Loucy (cell line): Measurements from ENCODE around the gene SRRM3.
"Not testable (repeated sequence)": the region's sequence is repeated elsewhere in the genome, so short reads cannot be mapped to it uniquely, and the experiment has no call there.

Experiments
- H2AFZ ChIP-seq: fragments of 200-600 bp; sonication (generic); 2 replicates; pipeline ENCODE4 v1.6.0; 2016; ENCODE audit warnings: antibody characterized with exemption, mild to moderate bottlenecking, low read length, moderate library complexity
- H3F3A ChIP-seq: fragments of 200-600 bp; 2 replicates; pipeline ENCODE4 v1.6.0; 2016; ENCODE audit warnings: antibody characterized with exemption, low read depth, mild to moderate bottlenecking
- H3K27me3 ChIP-seq: fragments of 200-600 bp; sonication (generic); 2 replicates; pipeline ENCODE4 v1.6.1; 2014; ENCODE audit warnings: low read length, mild to moderate bottlenecking; ENCODE audit not compliant: insufficient read depth, poor library complexity, severe bottlenecking
- H3K36me3 ChIP-seq: fragments of 200-600 bp; sonication (generic); 2 replicates; pipeline ENCODE4 v1.6.1; 2016; ENCODE audit warnings: low read length; ENCODE audit not compliant: insufficient read depth
- H3K4me1 ChIP-seq: fragments of 200-600 bp; sonication (generic); 2 replicates; pipeline ENCODE4 v1.5.1; 2014; ENCODE audit warnings: low read length, mild to moderate bottlenecking; ENCODE audit not compliant: insufficient read depth, poor library complexity, severe bottlenecking
- H3K4me2 ChIP-seq: fragments of 200-600 bp; sonication (generic); 2 replicates; pipeline ENCODE4 v1.6.0; 2014; ENCODE audit warnings: antibody characterized with exemption, low read length, low read depth, mild to moderate bottlenecking; ENCODE audit not compliant: poor library complexity, severe bottlenecking
- H3K4me3 ChIP-seq: fragments of 200-600 bp; sonication (generic); 2 replicates; pipeline ENCODE4 v1.5.1; 2014; ENCODE audit warnings: low read length, mild to moderate bottlenecking, mixed read lengths; ENCODE audit not compliant: poor library complexity, severe bottlenecking
- H3K79me2 ChIP-seq: fragments of 200-600 bp; sonication (generic); 2 replicates; pipeline ENCODE4 v1.6.1; 2014; ENCODE audit warnings: low read length; ENCODE audit not compliant: insufficient read depth
- H3K9ac ChIP-seq: fragments of 200-600 bp; sonication (generic); 2 replicates; pipeline ENCODE4 v1.6.0; 2014; ENCODE audit warnings: mild to moderate bottlenecking, low read depth, low read length, moderate library complexity; ENCODE audit not compliant: poor library complexity, severe bottlenecking
- H3K9me2 ChIP-seq: fragments of 200-600 bp; sonication (generic); replicated peaks from 2 replicates; pipeline ENCODE4 v1.6.1; 2016; ENCODE audit warnings: low read depth, low read length, mixed read lengths
- H3K9me3 ChIP-seq: fragments of 200-600 bp; sonication (generic); 2 replicates; pipeline ENCODE4 v1.6.1; 2014; ENCODE audit warnings: mild to moderate bottlenecking, antibody characterized with exemption, low read length, low read depth; ENCODE audit not compliant: insufficient read depth
- H4K20me1 ChIP-seq: fragments of 200-600 bp; sonication (generic); 2 replicates; pipeline ENCODE4 v1.6.0; 2014; ENCODE audit warnings: antibody characterized with exemption, low read length, mild to moderate bottlenecking; ENCODE audit not compliant: insufficient read depth, poor library complexity, severe bottlenecking
- CTCF ChIP-seq: fragments of 200-600 bp; sonication (generic); conservative IDR thresholded peaks from 2 replicates; pipeline ENCODE4 v1.5.1; 2014; ENCODE audit warnings: mild to moderate bottlenecking, antibody characterized with exemption, low read length
- EZH2phosphoT487 ChIP-seq: fragments of 200-600 bp; IDR thresholded peaks from 2 replicates; pipeline ENCODE4 v1.6.1; 2018; ENCODE audit warnings: antibody characterized with exemption, mild to moderate bottlenecking, moderate library complexity, borderline replicate concordance

Gene SRRM3

GRCh38 chr7:76332078-76332477 lies 130.4 kb downstream of the SRRM3 start:
- Histone ChIP-seq H3K27me3 (no peaks in the 10 kb centered on the region), H3K36me3 (peaks cover 48% of the 10 kb centered on the region; the same call in 1 of the 2 replicates), H3K4me1 (peaks cover 19% of the 10 kb centered on the region), H3F3A (peaks cover 17% of the 10 kb centered on the region), H3K4me2 (no peak overlapping the region), H3K9me3 (no peaks in the 10 kb centered on the region), H2AFZ (no peak overlapping the region), H3K9ac (no peak overlapping the region), H3K9me2 (no peaks in the 10 kb centered on the region), H3K4me3 (no peak overlapping the region), H3K79me2 (peaks cover 91% of the 10 kb centered on the region), H4K20me1 (peaks cover 97% of the 10 kb centered on the region)
- no peak for TF ChIP-seq CTCF
- no peak for TF ChIP-seq EZH2phosphoT487

- no peaks in the 10 kb centered on the region for H3K9me2 ChIP-seq
- TF ChIP-seq CTCF: no peak
- no peak for TF ChIP-seq EZH2phosphoT487
- H3K36me3 ChIP-seq: peaks cover 52% of the 10 kb centered on the region; the same call in 1 of the 2 replicates
- no peak overlapping the region for H3K9ac ChIP-seq
- H3K9me3 ChIP-seq: no peaks in the 10 kb centered on the region
- H3F3A ChIP-seq: peaks cover 4% of the 10 kb centered on the region
- H3K4me3 ChIP-seq: no peak overlapping the region
- H3K4me1 ChIP-seq: peaks cover 7% of the 10 kb centered on the region
- no peaks in the 10 kb centered on the region for H3K27me3 ChIP-seq
- peaks cover 100% of the 10 kb centered on the region for H4K20me1 ChIP-seq
- H3K79me2 ChIP-seq: peaks cover 100% of the 10 kb centered on the region
- H2AFZ ChIP-seq: no peak overlapping the region
- no peak overlapping the region for H3K4me2 ChIP-seq
Measured at GRCh38 chr7:76333511-76334101, 131.9 kb downstream of the SRRM3 start.

- Histone ChIP-seq H3K4me3 (no peak overlapping the region), H3K79me2 (peaks cover 100% of the 10 kb centered on the region), H3K4me1 (no peaks in the 10 kb centered on the region), H3K27me3 (no peaks in the 10 kb centered on the region), H2AFZ (no peak overlapping the region), H3K9ac (no peak overlapping the region), H3K9me3 (no peaks in the 10 kb centered on the region), H3K9me2 (no peaks in the 10 kb centered on the region), H3K4me2 (no peak overlapping the region), H4K20me1 (peaks cover 98% of the 10 kb centered on the region), H3K36me3 (peaks cover 48% of the 10 kb centered on the region; the same call in 1 of the 2 replicates), H3F3A (no peaks in the 10 kb centered on the region)
- TF ChIP-seq EZH2phosphoT487 (no peak), CTCF (no peak)
Measured at GRCh38 chr7:76334320-76334967, 132.7 kb downstream of the SRRM3 start.

GRCh38 chr7:76335417-76335816 lies 133.7 kb downstream of the SRRM3 start:
- H3K79me2 ChIP-seq: peaks cover 100% of the 10 kb centered on the region
- not testable (repeated sequence) for H2AFZ ChIP-seq, H3F3A ChIP-seq, H3K9me3 ChIP-seq, H3K9ac ChIP-seq, H3K4me2 ChIP-seq, H3K4me3 ChIP-seq, H3K4me1 ChIP-seq, H3K9me2 ChIP-seq, H3K27me3 ChIP-seq
- H3K36me3 ChIP-seq: peaks cover 45% of the 10 kb centered on the region; the same call in 1 of the 2 replicates
- H4K20me1 ChIP-seq: peaks cover 98% of the 10 kb centered on the region
